Keratinocyte (primary cell): ENCODE measurements around the gene P2RY8.

Experiments used
- CTCF ChIP-seq, 3 experiments: IDR thresholded peaks in 1 of 3; conservative IDR thresholded peaks in 1 of 3; optimal IDR thresholded peaks in 1 of 3; 2 replicates in 2 of 3; 3 replicates in 1 of 3; pipeline versions ENCODE3 to v1.5.1; 2011; ENCODE audit warnings: low read length in 3 of 3, mild to moderate bottlenecking in 3 of 3, moderate library complexity in 2 of 3, control low read depth in 1 of 3, inconsistent platforms in 1 of 3; ENCODE audit not compliant: insufficient read depth in 2 of 3; ENCODE audit errors: extremely low read depth in 1 of 3
- EZH2 ChIP-seq: IDR thresholded peaks from one replicate; pipeline ENCODE4 v1.6.1; 2012; ENCODE audit warnings: inconsistent platforms, mild to moderate bottlenecking, low read length, moderate library complexity

GRCh38 chrX:1451251-1451660 is 85.7 kb downstream of the P2RY8 start:
- no peak for TF ChIP-seq CTCF (optimal IDR thresholded peaks at IDR 0.05 in 1 of 3, IDR thresholded peaks at IDR 0.05 in 1 of 3, conservative IDR thresholded peaks at IDR 0.05 in 1 of 3; ENCODE audit: extremely low read depth in 1 of 3, insufficient read depth in 2 of 3, low read length in 3 of 3)
- no peak for TF ChIP-seq EZH2
